SW 1271 (cell line): Measurements from ENCODE around the gene HES1.
"Not testable (repeated sequence)": the region's sequence is repeated elsewhere in the genome, so short reads cannot be mapped to it uniquely, and the experiment has no call there.

Source experiments
- DNase-seq, 2 experiments: peaks; one replicate each; lab custom pipeline; 2025; lab: John Stamatoyannopoulos, UW

The HES1 gene

GRCh38 chr3:194135806-194136518 lies at the start of gene HES1:
Gene HES1, plus strand, starts transcription at chr3:194136148. Its CDS starts 233 bp downstream, at chr3:194136381.
- DNase-seq, result peak; percentile 93 to 96

- no peak for DNase-seq
These were observed 49.4 kb upstream of the HES1 start for GRCh38 chr3:194086388-194087075.

- DNase-seq, result no peak
These were observed 48.7 kb upstream of the HES1 start for GRCh38 chr3:194087280-194087679.

GRCh38 chr3:194087995-194088855 lies 47.7 kb upstream of the HES1 start:
- no peak for DNase-seq

- peak; percentile 54 to 82 for DNase-seq
These were observed 46.4 kb upstream of the HES1 start for GRCh38 chr3:194089357-194090177.

- not testable (repeated sequence) for DNase-seq
These were observed 45.8 kb upstream of the HES1 start for GRCh38 chr3:194090178-194090555.

- DNase-seq, result no peak
These were observed 45.2 kb upstream of the HES1 start for GRCh38 chr3:194090716-194091115.

- peak in 1 of 2 experiments; percentile 16 for DNase-seq
These were observed 44.8 kb upstream of the HES1 start for GRCh38 chr3:194091141-194091540.

- DNase-seq, result not testable (repeated sequence)
These were observed 44.1 kb upstream of the HES1 start for GRCh38 chr3:194091897-194092296.

GRCh38 chr3:194092881-194093301 lies 43.1 kb upstream of the HES1 start:
- no peak for DNase-seq

GRCh38 chr3:194093842-194094241 lies 42.1 kb upstream of the HES1 start:
- DNase-seq, result no peak

- DNase-seq, result no peak
These were observed 40.5 kb upstream of the HES1 start for GRCh38 chr3:194095464-194095863.

- no peak for DNase-seq
These were observed 40.0 kb upstream of the HES1 start for GRCh38 chr3:194095902-194096301.

GRCh38 chr3:194097141-194097882 lies 38.6 kb upstream of the HES1 start:
- DNase-seq, result no peak

- no peak for DNase-seq
These were observed 37.7 kb upstream of the HES1 start for GRCh38 chr3:194098081-194098842.

GRCh38 chr3:194098843-194099183 lies 37.1 kb upstream of the HES1 start:
- no peak for DNase-seq

GRCh38 chr3:194099215-194099614 lies 36.7 kb upstream of the HES1 start:
- DNase-seq, result no peak

GRCh38 chr3:194100856-194101390 lies 35.0 kb upstream of the HES1 start:
- DNase-seq, result no peak

GRCh38 chr3:194101592-194102432 lies 34.1 kb upstream of the HES1 start:
- no peak for DNase-seq
